Measurements from ENCODE around the gene ZNF441.
"Not testable (repeated sequence)": the region's sequence is repeated elsewhere in the genome, so short reads cannot be mapped to it uniquely, and the experiment has no call there.

ZNF441 gene

GRCh38 chr19:11781295-11782057, 14.7 kb downstream of the ZNF441 start:
- DNase-seq = no peak

DNA sequence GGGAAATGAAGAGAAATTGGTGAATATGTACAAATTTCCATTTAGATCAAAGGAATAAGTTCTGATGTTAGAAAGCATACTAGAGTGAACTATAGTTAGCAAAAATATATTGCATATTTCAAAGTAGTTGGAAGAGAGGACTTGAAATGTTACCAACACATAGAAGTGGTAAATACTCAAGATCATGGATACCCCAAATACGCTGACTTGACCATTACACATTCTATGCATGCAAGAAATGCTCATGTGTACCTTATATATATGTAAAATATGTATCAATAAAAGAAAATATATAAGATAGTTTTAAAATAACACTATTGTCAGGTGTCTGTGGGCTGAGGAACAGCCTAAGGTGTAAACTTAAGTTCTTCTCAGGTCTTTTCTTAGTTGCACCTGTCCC, 17.0 kb downstream of the ZNF441 start:
- no peak for DNase-seq

GRCh38 chr19:11784356-11784755, 17.6 kb downstream of the ZNF441 start:
- no peak for DNase-seq

DNA sequence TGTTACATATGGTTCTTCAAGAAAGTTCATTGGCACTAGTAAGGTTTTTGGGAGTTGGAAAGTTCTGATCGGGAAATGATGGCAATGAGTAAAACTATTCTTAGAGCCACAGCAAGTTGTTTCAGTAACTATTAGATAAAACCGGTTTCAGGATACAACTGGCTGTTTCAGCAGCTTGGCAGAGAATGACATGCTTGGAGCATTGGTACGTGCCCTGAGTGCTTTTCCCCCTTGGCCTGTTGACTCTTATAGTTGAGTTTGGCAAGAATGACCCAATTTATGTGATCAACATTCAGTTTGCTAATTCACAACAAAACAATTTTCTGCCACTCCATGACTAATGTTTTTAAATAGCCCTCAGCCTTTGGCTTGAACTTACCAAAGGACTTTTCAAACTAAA, 20.7 kb downstream of the ZNF441 start:
- DNase-seq = no peak

DNA sequence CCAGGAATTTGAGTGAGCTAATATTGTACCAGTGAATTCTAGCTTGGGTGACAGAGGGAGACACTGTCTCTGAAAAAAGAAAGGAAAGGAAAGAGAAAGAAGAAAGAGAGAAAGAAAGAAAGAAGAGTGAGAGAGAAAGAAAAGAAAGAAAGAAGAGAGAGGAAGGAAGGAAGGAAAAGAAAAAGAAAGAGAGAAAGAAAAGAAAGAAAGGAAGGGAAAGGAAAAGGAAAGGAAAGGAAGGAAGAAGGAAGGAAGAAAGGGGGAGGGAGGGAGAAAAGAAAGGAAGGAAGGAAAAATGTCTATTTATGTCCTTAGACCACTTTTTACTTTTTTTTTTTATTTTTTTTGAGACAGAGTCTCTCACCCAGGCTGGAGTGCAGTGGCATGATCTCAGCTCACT, 26.1 kb downstream of the ZNF441 start:
- no peak for DNase-seq

DNA sequence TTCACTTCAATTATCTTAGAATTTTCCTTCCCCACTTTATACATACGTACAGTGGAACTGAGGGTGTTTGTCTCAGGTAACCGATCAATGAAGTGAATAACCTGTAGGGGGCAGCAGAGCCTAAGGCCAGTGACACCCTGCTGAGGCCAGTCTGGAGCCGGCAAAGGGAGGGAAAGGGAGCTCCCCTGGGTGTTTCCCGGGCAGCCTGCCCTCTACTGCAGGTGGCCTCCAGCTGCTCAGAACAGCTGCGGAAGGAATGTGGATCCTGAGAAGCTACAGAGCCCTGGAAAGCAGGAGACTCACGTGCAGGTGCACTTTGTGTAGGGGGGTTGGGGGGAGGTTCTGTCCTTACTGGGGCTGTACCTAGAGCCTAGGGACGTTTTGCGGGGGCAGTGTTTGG, 30.7 kb downstream of the ZNF441 start:
- DNase-seq = peak; percentile 73

GRCh38 chr19:11798391-11799330, 31.9 kb downstream of the ZNF441 start, which contains the start of gene ZNF491:
Gene ZNF491 (plus strand): TSS chr19:11798523. CDS start chr19:11805954, 7,431 bp downstream.
- DNase-seq = peak; percentile 72

- DNase-seq = no peak
These were observed 39.7 kb downstream of the ZNF441 start for GRCh38 chr19:11806354-11807098.

- no peak for DNase-seq
These were observed 40.2 kb downstream of the ZNF441 start for GRCh38 chr19:11807099-11807380.

DNA sequence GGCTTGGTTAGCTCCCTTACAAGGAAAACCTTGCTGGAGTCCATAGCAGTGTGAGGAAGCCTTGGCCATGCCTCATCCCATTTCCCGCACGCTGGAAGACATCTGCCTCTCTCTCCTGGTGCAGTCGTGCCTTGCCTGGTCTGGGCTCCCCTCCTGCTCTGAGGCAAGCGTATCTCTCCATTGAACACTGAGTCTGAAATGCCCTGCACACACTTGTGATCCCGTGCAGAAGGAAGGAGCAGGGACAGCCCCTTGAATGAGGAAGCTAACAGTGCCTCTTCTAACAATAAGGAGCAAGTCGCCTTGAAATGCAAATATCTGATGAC, 46.9 kb downstream of the ZNF441 start:
- DNase-seq = no peak

DNA sequence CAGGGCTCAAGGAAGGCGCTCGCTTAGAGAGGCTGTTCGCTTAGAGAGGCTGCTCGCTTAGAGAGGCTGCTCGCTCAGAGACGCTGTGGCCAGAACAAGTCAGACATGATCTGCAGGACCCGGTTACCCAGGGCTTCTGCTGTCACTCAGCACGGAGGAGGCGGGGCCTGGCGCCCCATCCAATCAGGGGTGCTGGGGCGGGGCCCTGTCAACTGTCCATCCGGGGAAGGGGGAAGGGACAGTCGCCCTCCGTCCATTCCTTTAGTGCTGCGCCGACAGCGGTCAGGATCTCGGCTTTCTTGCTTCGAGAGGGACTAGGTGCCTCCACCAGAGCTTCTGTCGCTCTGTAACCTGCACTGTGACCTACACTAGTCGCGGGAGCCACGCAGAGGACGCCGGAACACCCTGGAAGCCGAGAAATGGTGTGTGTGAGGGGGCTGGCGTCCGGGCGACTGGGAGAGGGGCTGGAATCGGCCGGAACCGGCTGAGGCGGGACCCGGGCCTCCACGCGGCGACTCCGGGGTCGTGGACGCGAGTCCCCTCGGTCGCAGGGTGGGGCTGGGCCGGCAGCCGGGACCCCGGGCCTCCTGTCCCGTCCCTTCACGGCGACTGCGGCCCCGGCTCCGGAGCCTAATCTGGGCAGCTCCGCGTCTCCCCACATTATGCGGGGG, 47.4 kb downstream of the ZNF441 start, which contains the start of gene ZNF440:
Gene ZNF440 (plus strand): TSS at position 245 of the 671 bp plus-strand sequence. CDS start 175 bp downstream, at position 420.
- DNase-seq = peak; percentile 72

GRCh38 chr19:11814700-11815035, 47.9 kb downstream of the ZNF441 start:
- no peak for DNase-seq

DNA sequence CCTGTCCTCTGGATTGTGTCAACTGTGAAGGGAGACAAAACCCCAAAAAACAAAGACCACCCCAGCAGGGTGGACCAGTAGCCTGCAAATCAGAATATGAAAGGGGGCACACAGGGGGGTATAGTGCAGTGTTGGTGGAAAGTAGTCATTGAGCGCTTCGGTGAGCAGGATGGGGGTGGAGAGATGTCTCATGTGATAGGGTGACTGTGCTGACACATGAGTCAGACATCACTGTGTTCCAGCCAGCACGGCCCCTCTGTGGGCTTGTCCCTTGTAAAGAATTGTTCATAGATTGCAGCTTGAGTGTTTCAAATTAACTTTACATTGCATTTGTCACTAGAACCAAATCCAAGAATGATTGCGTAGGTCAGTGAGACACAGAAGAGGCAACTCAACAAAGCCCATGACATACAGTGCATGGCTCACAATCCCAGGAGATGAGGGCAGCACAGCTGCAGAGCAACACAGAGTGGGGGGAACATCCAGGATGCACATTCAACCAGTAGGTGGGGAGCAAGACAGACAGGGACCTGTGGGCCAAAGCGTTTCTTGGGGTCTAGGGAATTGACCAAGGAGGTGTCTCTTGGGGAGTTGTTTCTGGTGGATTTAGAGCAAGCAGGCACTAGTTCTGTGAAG, 54.8 kb downstream of the ZNF441 start:
- no peak for DNase-seq

DNA sequence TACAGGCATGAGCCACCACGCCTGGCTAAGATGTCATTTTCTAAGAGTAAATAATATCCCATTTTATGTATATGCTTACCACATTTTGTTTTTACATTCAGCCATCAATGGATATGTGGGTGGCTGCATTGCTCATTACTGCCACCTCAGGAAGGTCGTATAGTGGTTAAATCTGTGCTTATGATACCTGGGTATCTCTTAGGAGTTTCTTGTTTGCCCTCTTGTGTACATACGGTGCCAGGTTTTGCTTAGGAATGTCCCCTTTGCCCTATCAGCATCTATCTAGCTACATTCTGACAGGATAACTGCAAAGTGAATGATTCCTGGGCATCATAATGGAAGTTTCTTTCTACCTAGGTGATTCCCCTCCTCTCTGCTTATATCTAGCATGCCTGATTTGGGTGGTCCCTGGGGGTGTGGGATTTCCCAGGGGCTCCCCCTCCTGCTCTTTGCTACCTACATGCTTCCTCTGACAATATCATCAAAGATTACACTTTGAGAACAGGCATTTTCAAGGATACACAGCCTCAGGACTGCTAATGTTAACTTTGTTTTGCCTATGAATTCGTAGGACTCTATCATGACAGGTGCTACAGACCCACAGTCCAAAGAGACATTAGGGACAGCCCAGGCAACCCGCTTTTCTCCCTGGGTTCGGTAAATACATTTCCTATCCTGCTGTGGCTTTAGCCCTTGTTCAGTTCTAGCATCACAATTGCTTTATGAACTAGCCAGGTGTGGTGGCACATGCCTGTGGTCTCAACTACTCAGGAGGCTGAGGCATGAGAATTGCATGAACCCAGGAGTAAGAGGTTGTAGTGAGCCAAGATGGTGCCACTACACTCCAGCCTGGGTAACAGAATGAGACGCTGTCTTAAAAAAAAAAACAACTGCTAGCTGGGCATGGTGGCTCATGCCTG, 62.4 kb downstream of the ZNF441 start:
- not testable (repeated sequence) for DNase-seq

GRCh38 chr19:11832253-11832912, 65.6 kb downstream of the ZNF441 start:
- DNase-seq = no peak

DNA sequence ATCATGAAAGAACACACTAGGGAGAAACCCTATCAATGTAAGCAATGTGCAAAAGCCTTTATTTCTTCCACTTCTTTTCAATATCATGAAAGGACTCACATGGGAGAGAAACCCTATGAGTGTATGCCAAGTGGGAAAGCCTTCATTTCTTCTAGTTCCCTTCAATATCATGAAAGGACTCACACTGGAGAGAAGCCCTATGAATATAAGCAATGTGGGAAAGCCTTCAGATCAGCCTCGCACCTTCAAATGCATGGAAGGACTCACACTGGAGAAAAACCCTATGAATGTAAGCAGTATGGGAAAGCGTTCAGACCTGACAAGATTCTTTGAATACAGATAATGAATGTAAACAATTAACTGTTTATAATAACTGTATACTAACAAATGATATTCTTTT, 66.7 kb downstream of the ZNF441 start:
- no peak for DNase-seq
